Measurements from ENCODE around the gene CA12.

CA12 gene

DNA sequence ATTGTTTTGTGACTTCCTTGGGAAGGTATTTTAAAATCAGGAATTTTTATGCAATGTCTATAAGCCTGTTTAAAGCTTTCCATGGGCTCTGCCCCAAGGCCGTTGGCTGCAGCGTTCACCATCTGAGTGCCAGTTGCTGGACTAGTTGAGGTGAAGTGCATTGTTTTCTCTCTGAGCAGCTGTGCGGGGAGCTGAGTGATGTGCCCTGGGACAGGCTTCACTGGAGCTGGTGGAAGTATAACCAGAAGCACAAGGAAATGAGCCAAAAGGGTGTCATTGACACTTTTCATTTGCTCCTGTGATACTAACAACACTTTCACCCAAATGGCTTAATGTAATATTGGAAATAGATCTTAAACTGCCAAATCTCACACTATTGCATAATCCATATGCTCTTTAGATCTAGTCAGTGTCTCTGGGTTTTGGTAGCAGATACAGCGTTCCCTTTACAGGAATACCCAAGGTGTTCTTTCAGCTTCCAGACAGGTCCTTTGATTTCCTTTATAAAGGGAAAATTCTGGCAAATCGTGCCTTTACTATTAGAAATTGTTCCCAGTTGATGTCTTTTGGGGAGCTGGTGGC is 75.1 kb downstream of the CA12 start:
- TF ChIP-seq, protein P1, sequence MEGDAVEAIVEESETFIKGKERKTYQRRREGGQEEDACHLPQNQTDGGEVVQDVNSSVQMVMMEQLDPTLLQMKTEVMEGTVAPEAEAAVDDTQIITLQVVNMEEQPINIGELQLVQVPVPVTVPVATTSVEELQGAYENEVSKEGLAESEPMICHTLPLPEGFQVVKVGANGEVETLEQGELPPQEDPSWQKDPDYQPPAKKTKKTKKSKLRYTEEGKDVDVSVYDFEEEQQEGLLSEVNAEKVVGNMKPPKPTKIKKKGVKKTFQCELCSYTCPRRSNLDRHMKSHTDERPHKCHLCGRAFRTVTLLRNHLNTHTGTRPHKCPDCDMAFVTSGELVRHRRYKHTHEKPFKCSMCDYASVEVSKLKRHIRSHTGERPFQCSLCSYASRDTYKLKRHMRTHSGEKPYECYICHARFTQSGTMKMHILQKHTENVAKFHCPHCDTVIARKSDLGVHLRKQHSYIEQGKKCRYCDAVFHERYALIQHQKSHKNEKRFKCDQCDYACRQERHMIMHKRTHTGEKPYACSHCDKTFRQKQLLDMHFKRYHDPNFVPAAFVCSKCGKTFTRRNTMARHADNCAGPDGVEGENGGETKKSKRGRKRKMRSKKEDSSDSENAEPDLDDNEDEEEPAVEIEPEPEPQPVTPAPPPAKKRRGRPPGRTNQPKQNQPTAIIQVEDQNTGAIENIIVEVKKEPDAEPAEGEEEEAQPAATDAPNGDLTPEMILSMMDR (IDR thresholded peaks at IDR 0.05; ENCODE audit: low read depth, low read length), result no peak
- H3K4me3 ChIP-seq (ENCODE audit: low read depth, low read length), result no peak overlapping the region

DNA sequence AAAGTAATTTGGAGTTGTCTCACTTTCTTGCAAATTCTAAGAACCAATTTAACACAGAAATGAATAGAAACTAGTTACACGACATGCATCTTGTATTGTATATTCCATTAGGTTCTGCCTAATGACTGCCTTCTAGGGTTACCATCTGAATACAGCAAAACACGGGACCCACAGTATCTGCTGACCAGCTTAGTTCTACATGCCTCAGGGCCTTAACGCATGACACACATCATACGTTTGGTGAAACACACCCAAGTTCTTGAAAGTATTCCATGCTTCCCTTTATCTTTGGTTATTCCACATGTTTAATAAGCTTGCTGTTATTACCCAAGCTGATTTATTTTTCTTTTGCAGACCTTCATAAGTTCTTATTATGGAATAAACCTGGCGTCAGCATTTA is 76.4 kb downstream of the CA12 start:
- TF ChIP-seq, protein P1 (IDR thresholded peaks at IDR 0.05; ENCODE audit: low read depth, low read length), result no peak
- H3K4me3 ChIP-seq (ENCODE audit: low read depth, low read length), result no peak overlapping the region

DNA sequence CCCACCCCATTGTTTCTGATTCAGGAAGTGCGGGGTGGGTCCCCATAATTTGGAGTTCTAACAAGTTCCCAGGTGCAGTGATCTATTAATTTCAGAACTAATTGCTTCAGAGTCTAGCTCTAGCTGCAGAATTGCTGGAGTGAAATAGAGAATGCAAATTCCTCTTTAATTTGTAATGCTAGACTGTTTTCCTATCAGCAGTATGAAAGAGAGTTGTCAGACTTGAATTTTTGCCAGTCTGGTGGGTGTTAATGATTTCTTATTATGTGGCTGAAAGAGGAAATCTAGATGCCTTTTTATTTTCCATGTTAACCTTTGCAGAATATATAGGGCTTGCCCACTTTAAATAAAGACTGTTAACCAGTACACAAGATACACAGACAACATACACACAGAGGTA is 80.6 kb downstream of the CA12 start:
- TF ChIP-seq, protein P1 (IDR thresholded peaks at IDR 0.05; ENCODE audit: low read depth, low read length), result no peak
- no peak overlapping the region for H3K4me3 ChIP-seq (ENCODE audit: low read depth, low read length)

DNA sequence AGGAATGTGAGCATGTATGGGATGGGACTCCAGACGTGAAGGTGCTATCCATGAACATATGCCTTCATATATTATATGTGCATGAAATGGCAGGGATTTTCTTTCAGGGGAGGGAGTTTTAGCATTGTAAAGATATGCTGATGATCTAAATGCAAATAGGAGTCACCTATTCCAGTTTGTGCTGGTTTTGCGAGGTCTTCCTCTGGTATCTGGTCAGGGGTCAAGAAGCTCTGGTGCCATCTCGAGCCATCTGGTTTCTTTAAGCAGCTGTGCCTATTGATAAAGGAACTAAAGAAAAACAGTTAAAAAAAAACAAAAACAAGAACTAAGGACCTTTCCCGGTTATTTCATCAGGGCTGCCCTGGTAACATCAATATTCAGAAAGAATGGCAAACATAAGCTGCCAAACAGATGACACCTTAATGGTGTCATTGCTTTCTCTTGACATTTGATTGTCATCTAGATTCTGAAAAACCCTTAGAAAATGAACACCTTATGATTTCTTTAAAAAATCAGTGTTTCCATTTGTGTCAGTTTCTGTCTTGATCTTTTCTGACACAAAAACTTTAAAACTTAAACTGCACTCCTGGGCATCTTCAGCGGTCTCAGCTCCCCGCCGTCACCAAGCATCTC is 81.6 kb downstream of the CA12 start:
- TF ChIP-seq, protein P1 (IDR thresholded peaks at IDR 0.05; ENCODE audit: low read depth, low read length), result no peak
- no peak overlapping the region for H3K4me3 ChIP-seq (ENCODE audit: low read depth, low read length)

DNA sequence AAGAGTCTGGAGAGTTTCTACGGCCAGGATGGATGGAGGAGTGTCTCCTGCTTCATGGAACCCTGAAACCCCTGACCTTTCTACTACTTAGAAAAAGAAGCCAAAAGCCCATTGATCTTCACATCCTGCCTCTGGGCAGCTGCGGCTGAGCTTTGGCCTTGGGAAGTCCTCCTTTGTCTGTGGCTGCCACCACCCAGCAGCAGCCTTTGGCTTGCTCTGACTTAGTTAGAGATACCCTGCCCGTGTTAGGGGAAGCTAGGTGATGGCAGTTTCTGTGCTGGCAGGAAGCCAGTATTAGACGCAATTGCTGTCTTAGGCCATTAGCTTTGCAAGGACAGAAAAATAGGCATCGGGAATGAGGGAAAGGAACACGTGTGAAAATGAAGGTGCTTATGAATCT is 85.5 kb downstream of the CA12 start:
- H3K4me3 ChIP-seq (ENCODE audit: low read depth, low read length), result no peak overlapping the region
- TF ChIP-seq, protein P1 (IDR thresholded peaks at IDR 0.05; ENCODE audit: low read depth, low read length), result no peak

DNA sequence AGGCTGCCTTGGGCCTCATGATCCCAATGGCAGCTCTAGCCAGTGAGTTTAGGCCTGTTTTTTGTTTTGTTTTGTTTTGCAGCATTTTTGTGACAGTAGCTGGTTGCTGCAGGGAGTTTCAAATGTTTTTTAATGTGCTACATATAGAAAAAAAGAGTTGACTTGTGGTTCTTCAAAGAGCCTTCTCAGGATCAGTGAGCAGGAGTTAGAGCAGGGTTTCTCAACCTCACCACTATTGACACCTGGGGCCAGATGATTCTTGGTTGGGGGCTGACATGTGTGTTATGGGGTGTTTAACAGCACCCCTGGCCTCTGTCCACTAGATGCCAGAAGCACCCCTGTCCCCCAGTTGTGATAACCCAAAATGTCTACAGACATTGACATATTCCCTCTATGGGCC is 86.3 kb downstream of the CA12 start:
- TF ChIP-seq, protein P1 (IDR thresholded peaks at IDR 0.05; ENCODE audit: low read depth, low read length), result no peak
- H3K4me3 ChIP-seq (ENCODE audit: low read depth, low read length), result no peak overlapping the region

DNA sequence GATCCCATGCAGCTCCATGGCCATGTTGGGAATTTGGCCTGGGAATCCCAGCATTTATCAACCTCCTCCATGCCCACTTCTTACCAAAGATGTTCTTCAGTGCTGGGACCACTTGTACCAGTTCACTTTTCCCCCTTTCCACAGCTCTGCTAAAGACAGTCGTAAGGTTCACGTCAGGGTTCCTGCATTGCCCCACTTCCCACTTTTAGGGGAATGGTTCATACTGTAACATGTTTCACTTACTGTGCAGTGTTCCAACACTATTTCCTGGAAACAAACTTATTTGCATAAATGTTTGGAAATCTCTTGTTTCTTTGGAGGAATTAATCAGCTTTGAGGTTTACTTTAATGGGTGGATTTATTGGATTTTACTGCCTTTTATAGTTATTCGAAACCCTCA is 87.3 kb downstream of the CA12 start:
- TF ChIP-seq, protein P1 (IDR thresholded peaks at IDR 0.05; ENCODE audit: low read depth, low read length), result no peak
- H3K4me3 ChIP-seq (ENCODE audit: low read depth, low read length), result no peak overlapping the region

Measured in WI38 (cell line).